Glutamatergic neuron (in vitro differentiated cells): ENCODE results near the gene LPIN2. TPM values are rescaled to one million over a fixed set of nuclear protein-coding genes. Genes with fewer than 3 reads are reported as not detected.

ENCODE experiments used
- DNase-seq: peaks from one replicate; pipeline ENCODE4 v3.0.0; 2022
- H3K27ac Mint-ChIP-seq: one replicate; pipeline ENCODE4 v1.8.0; 2020; ENCODE audit warnings: mild to moderate bottlenecking, mixed read lengths, inconsistent platforms; ENCODE audit not compliant: unreplicated experiment
- H3K27me3 Mint-ChIP-seq: one replicate; pipeline ENCODE4 v1.8.0; 2020; ENCODE audit warnings: mild to moderate bottlenecking, moderate library complexity, mixed read lengths, inconsistent platforms; ENCODE audit not compliant: unreplicated experiment
- H3K36me3 Mint-ChIP-seq: one replicate; pipeline ENCODE4 v1.8.0; 2020; ENCODE audit warnings: mild to moderate bottlenecking, mixed read lengths, inconsistent platforms; ENCODE audit not compliant: unreplicated experiment
- H3K4me1 Mint-ChIP-seq: one replicate; pipeline ENCODE4 v1.8.0; 2020; ENCODE audit warnings: mild to moderate bottlenecking, low read depth, mixed read lengths, inconsistent platforms; ENCODE audit not compliant: unreplicated experiment
- H3K4me3 Mint-ChIP-seq: one replicate; pipeline ENCODE4 v1.8.0; 2020; ENCODE audit warnings: mild to moderate bottlenecking, mixed read lengths, inconsistent platforms; ENCODE audit not compliant: unreplicated experiment
- H3K9me3 Mint-ChIP-seq: one replicate; pipeline ENCODE4 v1.8.0; 2020; ENCODE audit warnings: mild to moderate bottlenecking, moderate library complexity, mixed read lengths, inconsistent platforms; ENCODE audit not compliant: unreplicated experiment
- total RNA-seq: library from RNA; stranded (reverse); fragmentation: NEBNext Ultra II Directional; extraction: Animal tissue kit (Norgen Biotek cat#: 25700); gene quantifications from one replicate; pipeline ENCODE4 v1.2.1, GENCODE V29; 2021; ENCODE audit not compliant: unreplicated experiment
- TF ChIP-seq, protein P1 (sequence below): fragments of 200-600 bp; sonication (generic); IDR thresholded peaks from one replicate; pipeline ENCODE4 v1.5.0; 2021; ENCODE audit not compliant: partially characterized antibody, unreplicated experiment

LPIN2 gene
- total RNA-seq, 1 donor from 2014 or later: 7.6 TPM

DNA sequence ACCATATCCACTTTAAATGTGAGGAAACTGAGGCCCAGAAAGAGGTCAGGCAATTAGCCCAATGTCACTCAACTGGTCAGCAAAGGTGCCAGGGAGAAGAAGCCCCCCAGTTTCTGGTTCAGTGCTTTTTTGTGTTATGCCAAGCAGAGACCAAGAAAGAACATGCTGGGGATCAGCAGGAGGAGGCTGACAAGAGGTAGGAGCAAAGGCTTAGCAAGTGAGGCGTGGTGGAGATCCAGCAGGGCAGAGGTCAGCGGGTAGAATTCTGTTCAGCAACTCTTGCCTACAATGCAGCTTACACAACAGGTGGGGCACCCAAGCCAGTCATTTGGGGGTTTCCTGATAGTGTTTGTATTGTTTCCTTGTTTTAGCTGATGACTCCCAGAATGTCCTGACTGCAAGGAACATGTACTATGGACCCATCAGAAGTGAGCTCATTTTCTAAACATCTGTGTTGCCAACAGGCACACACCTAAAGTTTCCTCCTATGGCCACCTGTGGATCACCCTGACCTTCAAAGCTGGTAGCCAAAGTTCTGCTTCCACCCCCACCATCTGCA lies 28.2 kb downstream of the LPIN2 start:
- Mint-ChIP-seq H3K4me3 (no peak overlapping the region), H3K36me3 (no peaks in the 10 kb centered on the region), H3K9me3 (no peaks in the 10 kb centered on the region), H3K27me3 (peaks cover 1% of the 10 kb centered on the region), H3K4me1 (peaks cover 2% of the 10 kb centered on the region), H3K27ac (no peak overlapping the region)
- DNase-seq: no peak
- TF ChIP-seq, protein P1, sequence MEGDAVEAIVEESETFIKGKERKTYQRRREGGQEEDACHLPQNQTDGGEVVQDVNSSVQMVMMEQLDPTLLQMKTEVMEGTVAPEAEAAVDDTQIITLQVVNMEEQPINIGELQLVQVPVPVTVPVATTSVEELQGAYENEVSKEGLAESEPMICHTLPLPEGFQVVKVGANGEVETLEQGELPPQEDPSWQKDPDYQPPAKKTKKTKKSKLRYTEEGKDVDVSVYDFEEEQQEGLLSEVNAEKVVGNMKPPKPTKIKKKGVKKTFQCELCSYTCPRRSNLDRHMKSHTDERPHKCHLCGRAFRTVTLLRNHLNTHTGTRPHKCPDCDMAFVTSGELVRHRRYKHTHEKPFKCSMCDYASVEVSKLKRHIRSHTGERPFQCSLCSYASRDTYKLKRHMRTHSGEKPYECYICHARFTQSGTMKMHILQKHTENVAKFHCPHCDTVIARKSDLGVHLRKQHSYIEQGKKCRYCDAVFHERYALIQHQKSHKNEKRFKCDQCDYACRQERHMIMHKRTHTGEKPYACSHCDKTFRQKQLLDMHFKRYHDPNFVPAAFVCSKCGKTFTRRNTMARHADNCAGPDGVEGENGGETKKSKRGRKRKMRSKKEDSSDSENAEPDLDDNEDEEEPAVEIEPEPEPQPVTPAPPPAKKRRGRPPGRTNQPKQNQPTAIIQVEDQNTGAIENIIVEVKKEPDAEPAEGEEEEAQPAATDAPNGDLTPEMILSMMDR: no peak

DNA sequence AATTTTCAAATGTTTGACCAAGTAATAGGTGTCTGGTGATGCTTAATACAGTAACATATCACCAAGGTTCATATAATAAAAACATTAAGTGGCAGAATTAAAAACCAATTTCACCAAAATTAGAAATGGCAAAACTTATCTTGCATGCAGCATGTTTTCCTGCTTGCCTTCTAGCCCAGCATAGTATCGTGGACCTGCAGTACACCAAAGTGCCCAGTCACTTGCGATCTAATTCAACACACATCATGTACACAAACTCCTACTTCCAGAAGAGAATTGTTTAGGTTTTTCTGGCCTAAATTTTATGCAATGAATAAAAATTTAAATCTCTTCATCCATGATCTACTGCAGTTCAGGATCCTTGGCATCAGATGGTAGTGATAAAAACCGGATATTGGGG lies 28.9 kb downstream of the LPIN2 start:
- TF ChIP-seq, protein P1: no peak
- Mint-ChIP-seq H3K27ac (no peak overlapping the region), H3K36me3 (no peaks in the 10 kb centered on the region), H3K4me3 (no peak overlapping the region), H3K4me1 (peaks cover 2% of the 10 kb centered on the region), H3K9me3 (no peaks in the 10 kb centered on the region), H3K27me3 (peaks cover 1% of the 10 kb centered on the region)
- no peak for DNase-seq

DNA sequence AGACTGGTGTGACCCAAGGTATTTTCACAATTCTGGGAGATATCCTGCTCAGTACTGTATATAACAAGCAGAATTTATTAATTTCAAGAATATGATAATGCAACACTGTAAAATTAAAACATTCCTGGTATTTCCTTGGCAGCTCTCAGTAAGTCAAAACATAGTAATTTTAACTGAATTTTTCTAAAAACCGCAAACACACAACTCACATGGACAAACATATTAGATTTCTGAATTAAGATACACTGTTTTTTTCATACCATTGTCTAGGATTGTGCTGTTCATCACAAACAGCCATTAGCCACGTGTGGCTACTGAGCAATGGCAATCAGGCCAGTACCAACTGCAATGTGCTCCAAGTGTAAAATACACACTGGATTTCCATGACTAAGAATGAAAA lies 29.6 kb downstream of the LPIN2 start:
- H3K4me3 Mint-ChIP-seq: no peak overlapping the region
- no peaks in the 10 kb centered on the region for H3K36me3 Mint-ChIP-seq
- peaks cover 1% of the 10 kb centered on the region for H3K27me3 Mint-ChIP-seq
- H3K27ac Mint-ChIP-seq: no peak overlapping the region
- TF ChIP-seq, protein P1: no peak
- peaks cover 2% of the 10 kb centered on the region for H3K4me1 Mint-ChIP-seq
- no peak for DNase-seq
- no peaks in the 10 kb centered on the region for H3K9me3 Mint-ChIP-seq

DNA sequence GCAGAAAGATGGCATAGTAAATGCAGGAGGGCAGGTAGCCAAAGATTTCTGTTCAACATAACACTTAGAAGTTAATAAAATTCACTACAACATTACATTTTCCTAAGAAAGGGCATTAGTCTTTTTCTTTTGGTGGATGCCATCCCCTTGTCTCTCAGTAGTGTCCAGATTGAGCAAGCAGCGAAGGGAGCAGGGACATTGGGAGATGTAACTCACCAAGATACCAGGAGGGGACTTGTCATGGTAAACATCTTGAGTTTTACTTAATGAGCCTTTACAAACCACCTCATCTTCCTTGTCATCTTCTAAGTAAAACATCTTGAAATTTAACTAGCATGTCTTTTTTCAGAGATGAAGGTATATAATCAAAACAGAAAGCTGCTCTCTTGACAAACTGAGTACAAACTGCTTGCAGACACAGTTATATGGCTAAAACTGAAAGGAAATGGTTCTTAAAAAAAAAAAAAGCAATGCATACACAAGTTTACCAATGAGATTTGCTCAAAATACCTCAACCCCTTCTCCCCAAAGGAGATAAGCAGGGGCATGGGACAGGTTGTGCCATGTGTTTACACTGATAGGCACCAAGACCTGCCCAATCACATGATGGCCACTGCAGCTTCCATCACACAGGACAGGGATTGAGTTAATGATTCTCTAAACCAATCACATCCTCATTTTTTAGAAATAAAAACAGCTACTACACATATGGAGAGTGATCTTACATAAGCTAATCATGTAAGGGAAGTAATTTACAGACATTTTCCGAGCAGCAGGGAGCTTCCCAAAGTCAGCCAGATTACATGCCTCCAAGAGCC lies 30.3 kb downstream of the LPIN2 start:
- Mint-ChIP-seq H3K27me3 (no peaks in the 10 kb centered on the region), H3K36me3 (no peaks in the 10 kb centered on the region), H3K4me1 (peaks cover 2% of the 10 kb centered on the region), H3K27ac (no peak overlapping the region), H3K4me3 (no peak overlapping the region), H3K9me3 (no peaks in the 10 kb centered on the region)
- TF ChIP-seq, protein P1: no peak
- DNase-seq: no peak

DNA sequence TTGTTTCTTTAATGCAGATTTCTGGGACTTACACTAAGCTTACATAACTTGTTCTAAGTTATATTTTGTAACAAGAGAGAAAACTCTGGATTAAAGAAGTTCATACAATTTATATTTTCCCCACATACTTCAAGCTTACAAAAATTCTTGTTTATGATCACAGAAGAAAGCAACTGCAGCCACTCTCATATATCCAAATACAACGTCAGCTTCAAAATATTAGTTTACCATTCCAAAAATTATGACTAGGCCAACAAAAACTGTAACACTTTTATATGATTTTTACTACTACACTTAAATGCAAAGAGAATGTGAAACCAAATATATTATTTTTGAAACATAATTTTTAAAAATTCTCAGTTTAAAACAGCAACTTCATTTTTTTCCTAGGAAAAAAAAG lies 30.9 kb downstream of the LPIN2 start:
- Mint-ChIP-seq H3K36me3 (no peaks in the 10 kb centered on the region), H3K27ac (no peak overlapping the region), H3K4me3 (no peak overlapping the region), H3K9me3 (no peaks in the 10 kb centered on the region), H3K27me3 (no peaks in the 10 kb centered on the region), H3K4me1 (peaks cover 2% of the 10 kb centered on the region)
- no peak for DNase-seq
- TF ChIP-seq, protein P1: no peak
